Measurements from ENCODE around the gene PRPH. TPM values are rescaled to one million over a fixed set of nuclear protein-coding genes. Genes with fewer than 3 reads are reported as not detected.
"Not testable (repeated sequence)": the region's sequence is repeated elsewhere in the genome, so short reads cannot be mapped to it uniquely, and the experiment has no call there.

PRPH gene
- total and polyA plus RNA-seq, 2 of the 4 experiments (the other 2 are of a cell fraction) = not detected

- no peak for TF ChIP-seq NFE2L2 (IDR thresholded peaks at IDR 0.05; ENCODE audit: low read depth, low read length)
- no peak for TF ChIP-seq SMC3 (IDR thresholded peaks at IDR 0.05; ENCODE audit: low read depth, low read length)
- no peak for TF ChIP-seq MAZ (IDR thresholded peaks at IDR 0.05; ENCODE audit: borderline replicate concordance, low read depth, low read length)
- no peak for TF ChIP-seq BHLHE40 (IDR thresholded peaks at IDR 0.05; ENCODE audit: low read depth, low read length)
- TF ChIP-seq MXI1 (IDR thresholded peaks at IDR 0.05; ENCODE audit: borderline replicate concordance, low read depth, low read length) = no peak
Measured at GRCh38 chr12:49251357-49251756, 43.6 kb upstream of the PRPH start (continued).

GRCh38 chr12:49253033-49253623, 41.8 kb upstream of the PRPH start:
- H3K18ac ChIP-seq (ENCODE audit: low read depth, low read length) = no peak overlapping the region
- no peak overlapping the region for H2AFZ ChIP-seq (replicated peaks; ENCODE audit: low read length, poor library complexity)
- no peaks in the 10 kb centered on the region for H3K36me3 ChIP-seq (ENCODE audit: control insufficient read depth, insufficient read depth, low read length)
- H2BK20ac ChIP-seq (ENCODE audit: low read depth, low read length) = no peak overlapping the region
- H3K27ac ChIP-seq (ENCODE audit: insufficient read depth, low read length) = no peak overlapping the region
- H4K5ac ChIP-seq (ENCODE audit: low read depth, low read length) = no peak overlapping the region
- ChIA-PET POLR2A (ENCODE audit: unreplicated experiment) (interaction anchor here (0.6 kb wide), 2 partner anchors 9 to 16 kb away, joined by 4 to 5 read pairs; no protein-coding TSS in a partner anchor), CTCF (no interaction called here)
- H3K56ac ChIP-seq (ENCODE audit: extremely low read depth, insufficient read depth, low read length) = no peak overlapping the region
- peak overlapping the region; percentile 7; the same call in 1 of the 2 replicates for H2AK5ac ChIP-seq (ENCODE audit: low read depth, low read length)
- no peak overlapping the region for H4K91ac ChIP-seq (ENCODE audit: insufficient read depth, low read depth, low read length)
- peaks cover 8 to 25% of the 10 kb centered on the region in 2 experiments; a peak in 3 of 4 replicates for H3K79me1 ChIP-seq (ENCODE audit: low read depth in 1 of 2, low read length in 2 of 2)
- BruUV-seq (replicated peaks) = no TSS peak
- H3K9me3 ChIP-seq (ENCODE audit: control insufficient read depth, insufficient read depth, low read length) = no peaks in the 10 kb centered on the region
- peak overlapping the region; percentile 70 for H3K4ac ChIP-seq (ENCODE audit: low read depth, low read length)
- H2BK15ac ChIP-seq (ENCODE audit: low read depth, low read length) = peak overlapping the region; percentile 9; the same call in 1 of the 3 replicates
- no peak overlapping the region for H3K9ac ChIP-seq (ENCODE audit: low read depth, low read length)
- H3K4me2 ChIP-seq (ENCODE audit: low read depth, low read length) = no peak overlapping the region; the same call in 1 of the 2 replicates
- DNase-seq (peak; percentile 75), ATAC-seq (ENCODE audit: low read depth) (peak; percentile 51; the same call in 1 of the 2 replicates)
- H3K23ac ChIP-seq (ENCODE audit: low read depth, low read length) = 0 out of 2 replicates have a peak overlapping the region, but pooled peaks have one; percentile 32
- no peak overlapping the region for H3K4me3 ChIP-seq (ENCODE audit: insufficient read depth, low read depth, low read length)
- intact Hi-C loops (cut with micrococcal nuclease) (no loop called here), in situ Hi-C loops (cut with MboI; ENCODE audit: low sequenced_read_pairs) (no loop called here), dilution Hi-C loops (cut with HindIII; ENCODE audit: low sequenced_read_pairs, unreplicated experiment) (no loop called here)
- peak overlapping the region; percentile 83 for H3K14ac ChIP-seq (replicated peaks; ENCODE audit: low read depth, low read length)
- 75% methylated on average over 8 of the region's 11 CpGs; no CpG with 5 or more reads in 1 of the 2 experiments for WGBS, 2 experiments (ENCODE audit: extremely low coverage in 2 of 2, insufficient read length in 1 of 2)
- H2BK5ac ChIP-seq (ENCODE audit: low read depth, low read length, poor library complexity, severe bottlenecking) = peak overlapping the region; percentile 49
- no peaks in the 10 kb centered on the region for H3K27me3 ChIP-seq (ENCODE audit: control insufficient read depth, insufficient read depth, low read length)
- no peak for TF ChIP-seq POLR2A (IDR thresholded peaks at IDR 0.05; ENCODE audit: low read depth, low read length)
- 0 out of 2 replicates have a peak, but pooled peaks have one; percentile 26 for TF ChIP-seq MAFK (IDR thresholded peaks at IDR 0.05; ENCODE audit: low read depth, low read length)
- H2BK120ac ChIP-seq (ENCODE audit: low read depth, low read length) = no peak overlapping the region
- peak overlapping the region in 1 of 2 experiments; percentile 32; a peak in 1 of 4 replicates for H4K8ac ChIP-seq (ENCODE audit: low read depth in 2 of 2, low read length in 2 of 2)
- peaks cover 3% of the 10 kb centered on the region for H3K9me1 ChIP-seq (ENCODE audit: insufficient read depth, low read length)
- H4K20me1 ChIP-seq (ENCODE audit: insufficient read depth, low read length) = no peaks in the 10 kb centered on the region
- H3K4me1 ChIP-seq (ENCODE audit: control insufficient read depth, insufficient read depth, low read length) = peaks cover 3% of the 10 kb centered on the region; the same call in 1 of the 2 replicates
- no peak overlapping the region for H2AK9ac ChIP-seq (replicated peaks; ENCODE audit: low read depth, low read length, poor library complexity)

- H3K23ac ChIP-seq (ENCODE audit: low read depth, low read length); H3K27ac ChIP-seq (ENCODE audit: insufficient read depth, low read length); H2AFZ ChIP-seq (replicated peaks; ENCODE audit: low read length, poor library complexity); H4K20me1 ChIP-seq (ENCODE audit: insufficient read depth, low read length); DNase-seq; BruUV-seq (replicated peaks); H3K14ac ChIP-seq (replicated peaks; ENCODE audit: low read depth, low read length); H3K4ac ChIP-seq (ENCODE audit: low read depth, low read length); in situ Hi-C loops (cut with MboI; ENCODE audit: low sequenced_read_pairs); dilution Hi-C loops (cut with HindIII; ENCODE audit: low sequenced_read_pairs, unreplicated experiment); ATAC-seq (ENCODE audit: low read depth); H3K4me3 ChIP-seq (ENCODE audit: insufficient read depth, low read depth, low read length); CTCF ChIA-PET; H3K36me3 ChIP-seq (ENCODE audit: control insufficient read depth, insufficient read depth, low read length); H3K27me3 ChIP-seq (ENCODE audit: control insufficient read depth, insufficient read depth, low read length); H3K9me1 ChIP-seq (ENCODE audit: insufficient read depth, low read length); H2AK5ac ChIP-seq (ENCODE audit: low read depth, low read length); H2BK20ac ChIP-seq (ENCODE audit: low read depth, low read length); H3K56ac ChIP-seq (ENCODE audit: extremely low read depth, insufficient read depth, low read length); H4K8ac ChIP-seq (ENCODE audit: low read depth in 2 of 2, low read length in 2 of 2); H4K91ac ChIP-seq (ENCODE audit: insufficient read depth, low read depth, low read length); H4K5ac ChIP-seq (ENCODE audit: low read depth, low read length); H2BK15ac ChIP-seq (ENCODE audit: low read depth, low read length); H2AK9ac ChIP-seq (replicated peaks; ENCODE audit: low read depth, low read length, poor library complexity); H2BK5ac ChIP-seq (ENCODE audit: low read depth, low read length, poor library complexity, severe bottlenecking); H3K18ac ChIP-seq (ENCODE audit: low read depth, low read length); H2BK120ac ChIP-seq (ENCODE audit: low read depth, low read length); H3K9me3 ChIP-seq (ENCODE audit: control insufficient read depth, insufficient read depth, low read length); H3K9ac ChIP-seq (ENCODE audit: low read depth, low read length); H3K4me1 ChIP-seq (ENCODE audit: control insufficient read depth, insufficient read depth, low read length); H3K4me2 ChIP-seq (ENCODE audit: low read depth, low read length); intact Hi-C loops (cut with micrococcal nuclease): not testable (repeated sequence)
- POLR2A ChIA-PET (ENCODE audit: unreplicated experiment) = interaction anchor here (0.7 kb wide), 1 partner anchor 144 kb away, joined by 3 read pairs; no protein-coding TSS in a partner anchor
- 93% methylated on average over 6 of the region's 10 CpGs; no CpG with 5 or more reads in 1 of the 2 experiments for WGBS, 2 experiments (ENCODE audit: extremely low coverage in 2 of 2, insufficient read length in 1 of 2)
- H3K79me1 ChIP-seq (ENCODE audit: low read depth in 1 of 2, low read length in 2 of 2) = peaks cover 6 to 41% of the 10 kb centered on the region in 2 experiments; a peak in 3 of 4 replicates
Measured at GRCh38 chr12:49255456-49255855, 39.5 kb upstream of the PRPH start.
